GM12878 (cell line): ENCODE measurements around the gene CLRN1.

Experiments used
- CTCF ChIP-seq, 3 experiments: IDR thresholded peaks in 2 of 3; conservative IDR thresholded peaks in 1 of 3; 2 replicates each; pipeline ENCODE4 v1.5.1; 2011; ENCODE audit warnings: low read depth in 3 of 3, low read length in 3 of 3, mild to moderate bottlenecking in 3 of 3, control low read depth in 2 of 3, moderate library complexity in 2 of 3, inconsistent platforms in 1 of 3, mixed read lengths in 1 of 3; ENCODE audit not compliant: control insufficient read depth in 2 of 3, insufficient read depth in 1 of 3; ENCODE audit errors: extremely low read depth in 1 of 3
- EED ChIP-seq: sonication (generic); IDR thresholded peaks from 2 replicates; pipeline ENCODE4 v1.6.1; 2016; ENCODE audit warnings: antibody characterized with exemption, low read depth
- EGR1 ChIP-seq, 2 experiments: IDR thresholded peaks; 1 replicate in 1 of 2; 2 replicates in 1 of 2; pipeline ENCODE4 v1.6.1; 2011 to 2012; ENCODE audit warnings: low read depth in 2 of 2, low read length in 2 of 2, borderline replicate concordance in 1 of 2, mild to moderate bottlenecking in 1 of 2, moderate library complexity in 1 of 2
- JUNB ChIP-seq: IDR thresholded peaks from 2 replicates; pipeline ENCODE4 v1.6.1; 2016; ENCODE audit warnings: antibody characterized with exemption, mild to moderate bottlenecking
- MAX ChIP-seq: IDR thresholded peaks from 2 replicates; pipeline ENCODE4 v1.6.1; 2012; ENCODE audit warnings: low read depth, low read length, improper control_type of control experiment
- MTA2 ChIP-seq: fragments of 450-650 bp; IDR thresholded peaks from 2 replicates; pipeline ENCODE4 v1.6.1; 2016; ENCODE audit warnings: low read depth, mild to moderate bottlenecking, moderate library complexity
- TAF1 ChIP-seq: IDR thresholded peaks from 2 replicates; pipeline ENCODE4 v1.6.1; 2011; ENCODE audit warnings: mild to moderate bottlenecking, low read depth, low read length, borderline replicate concordance
- ZBTB33 ChIP-seq: fragments of 450-650 bp; IDR thresholded peaks from 2 replicates; pipeline ENCODE4 v1.6.1; 2017; ENCODE audit warnings: mild to moderate bottlenecking
- ZNF384 ChIP-seq: IDR thresholded peaks from 2 replicates; pipeline ENCODE4 v1.6.1; 2012; ENCODE audit warnings: low read depth, mild to moderate bottlenecking, low read length, improper control_type of control experiment, borderline replicate concordance
- ZNF687 ChIP-seq: fragments of 450-650 bp; IDR thresholded peaks from 2 replicates; pipeline ENCODE4 v1.6.1; 2017; ENCODE audit warnings: mild to moderate bottlenecking, moderate library complexity

- TF ChIP-seq ZBTB33 (no peak), TAF1 (no peak), EED (no peak), MTA2 (no peak), CTCF (IDR thresholded peaks at IDR 0.05 in 2 of 3, conservative IDR thresholded peaks at IDR 0.05 in 1 of 3; ENCODE audit: control insufficient read depth in 2 of 3, extremely low read depth in 1 of 3, insufficient read depth in 1 of 3, low read depth in 3 of 3, low read length in 3 of 3) (no peak), JUNB (no peak), MAX (no peak), ZNF384 (no peak), EGR1 (IDR thresholded peaks at IDR 0.05; ENCODE audit: borderline replicate concordance in 1 of 2, low read depth in 2 of 2, low read length in 2 of 2) (no peak), ZNF687 (no peak)
Measured at GRCh38 chr3:151015767-151016477, 43.4 kb upstream of the CLRN1 start.
